HG02588 (cell line): ENCODE data around the gene CHTF18.

Experiments
- ATAC-seq: cut with Tn5 transposase; IDR thresholded peaks from one replicate; pipeline ENCODE4 v1.9.1; 2021; ENCODE audit warnings: mild to moderate bottlenecking, moderate library complexity; ENCODE audit not compliant: unreplicated experiment

CHTF18 gene

GRCh38 chr16:790086-790485, 1.7 kb downstream of the CHTF18 start:
- ATAC-seq: no peak

- ATAC-seq: no peak
Observed at GRCh38 chr16:791131-791530, 2.7 kb downstream of the CHTF18 start.

GRCh38 chr16:792221-792995, 4.0 kb downstream of the CHTF18 start:
- ATAC-seq: no peak

GRCh38 chr16:793414-793813, 5.0 kb downstream of the CHTF18 start:
- ATAC-seq: no peak

GRCh38 chr16:794091-794822, 5.8 kb downstream of the CHTF18 start:
- no peak for ATAC-seq

GRCh38 chr16:794853-795466, 6.5 kb downstream of the CHTF18 start:
- ATAC-seq: no peak

GRCh38 chr16:795580-796229, 7.3 kb downstream of the CHTF18 start:
- no peak for ATAC-seq

GRCh38 chr16:796296-797119, 8.1 kb downstream of the CHTF18 start:
- ATAC-seq: no peak

GRCh38 chr16:797120-797420, 8.7 kb downstream of the CHTF18 start:
- no peak for ATAC-seq

GRCh38 chr16:797686-798085, 9.3 kb downstream of the CHTF18 start:
- ATAC-seq: no peak

GRCh38 chr16:798666-799065, 10.2 kb downstream of the CHTF18 start:
- no peak for ATAC-seq

GRCh38 chr16:799111-799947, 10.9 kb downstream of the CHTF18 start:
- no peak for ATAC-seq

GRCh38 chr16:799948-800833, 11.8 kb downstream of the CHTF18 start, which contains the start of gene GNG13:
TSS of gene GNG13 (minus strand) at chr16:800734. CDS start at chr16:799077, 1,657 bp downstream.
- ATAC-seq: no peak

- no peak for ATAC-seq
Observed at GRCh38 chr16:800834-801511, 12.6 kb downstream of the CHTF18 start.

GRCh38 chr16:801584-802363, 13.4 kb downstream of the CHTF18 start:
- no peak for ATAC-seq

GRCh38 chr16:802461-802860, 14.0 kb downstream of the CHTF18 start:
- no peak for ATAC-seq
